Esophagus muscularis mucosa (tissue), 4 donors: Measurements from ENCODE around the gene EPAS1. TPM values are rescaled to one million over a fixed set of nuclear protein-coding genes. Genes with fewer than 3 reads are reported as not detected.

Experiments
- DNase-seq: peaks from one replicate; pipeline ENCODE4 v3.0.0-alpha.2; 2017; ENCODE audit errors: extremely low spot score
- H3K27ac ChIP-seq, 4 donors: fragments of 200-600 bp; sonication (generic); replicated peaks in 1 of 4; 1 replicate in 3 of 4; 2 replicates in 1 of 4; pipeline ENCODE4 v1.5.1; 2016 to 2019; ENCODE audit warnings: mild to moderate bottlenecking in 1 of 4
- H3K27me3 ChIP-seq, 4 donors: fragments of 200-600 bp; sonication (generic); one replicate each; pipeline versions ENCODE4 v1.5.1 to v1.6.0; 2016 to 2019
- H3K36me3 ChIP-seq, 4 donors: fragments of 200-600 bp; sonication (generic); one replicate each; pipeline ENCODE4 v1.5.1; 2016 to 2019
- H3K4me1 ChIP-seq, 4 donors: fragments of 200-600 bp; sonication (generic); one replicate each; pipeline ENCODE4 v1.5.1; 2016 to 2019
- H3K4me3 ChIP-seq, 4 donors: fragments of 200-600 bp; sonication (generic); 1 replicate in 2 of 4; 2 replicates in 2 of 4; pipeline ENCODE4 v1.5.1; 2016 to 2019; ENCODE audit warnings: mild to moderate bottlenecking in 4 of 4, moderate library complexity in 1 of 4
- H3K9me3 ChIP-seq, 4 donors: fragments of 200-600 bp; sonication (generic); 1 replicate in 3 of 4; 2 replicates in 1 of 4; pipeline ENCODE4 v1.5.1; 2016 to 2019
- CTCF ChIP-seq, 3 experiments: fragments of 200-600 bp in 2 of 3; fragments of 450-650 bp in 1 of 3; sonication (generic) in 2 of 3; IDR thresholded peaks; one replicate each; pipeline ENCODE4 v1.5.1; 2017 to 2019; ENCODE audit warnings: antibody characterized with exemption in 3 of 3, mild to moderate bottlenecking in 2 of 3, moderate library complexity in 1 of 3
- EP300 ChIP-seq: sonication (generic); formaldehyde crosslinking; IDR thresholded peaks from one replicate; pipeline ENCODE4 v1.6.1; 2017; ENCODE audit warnings: antibody characterized with exemption
- POLR2A ChIP-seq: fragments of 450-650 bp; IDR thresholded peaks from one replicate; pipeline ENCODE4 v1.6.1; 2017; ENCODE audit warnings: antibody characterized with exemption, moderate library complexity, mild to moderate bottlenecking, low read depth
- POLR2AphosphoS5 ChIP-seq, 2 donors: sonication (generic); formaldehyde crosslinking; IDR thresholded peaks; one replicate each; pipeline ENCODE4 v1.6.1; 2017; ENCODE audit warnings: antibody characterized with exemption in 2 of 2
- WGBS: methylation state at CpG from one replicate; pipeline ENCODE4 v1.1.5; 2018; 5-methylcytosine and 5-hydroxymethylcytosine counted together
- intact Hi-C: fragments of 100-400 bp; cut with DNase I; formaldehyde crosslinking; loops from one replicate; pipeline ENCODE4 v1.15.1; 2023
- total RNA-seq, 4 donors: library from RNA; depleted of rRNA; stranded (reverse); fragments of >200 nt; gene quantifications; one replicate each; pipeline versions ENCODE4 v1.1.0 to v1.2.1, GENCODE V29; 2016

Gene EPAS1
- total RNA-seq, 4 donors from 2014 or later: 113 to 225 (median 183) TPM

DNA sequence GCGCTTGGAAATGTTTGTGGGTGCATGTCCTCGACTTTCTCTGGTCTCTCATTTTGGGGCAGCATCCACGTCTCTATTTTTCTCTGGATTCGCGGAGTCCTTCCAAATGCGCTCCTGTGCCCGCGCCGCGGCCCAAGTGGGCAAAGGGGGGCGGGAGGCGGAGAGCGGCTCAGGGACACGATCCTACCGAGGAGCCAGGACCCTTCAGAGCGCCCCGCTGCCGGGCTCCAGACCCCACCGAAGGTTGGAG, 990 bp downstream of the EPAS1 start:
- TF ChIP-seq CTCF (IDR thresholded peaks at IDR 0.05): no peak
- no peak for TF ChIP-seq EP300
- no peak for TF ChIP-seq POLR2A
- no peak for TF ChIP-seq POLR2AphosphoS5 (IDR thresholded peaks at IDR 0.05)
- no peaks in the 10 kb centered on the region for H3K9me3 ChIP-seq
- no peak for DNase-seq
- H3K36me3 ChIP-seq: peaks cover 0 to 12% (median 0%) of the 10 kb centered on the region in 4 donors
- H3K27ac ChIP-seq: peak overlapping the region; percentile 90 to 94 (median 92)
- peak overlapping the region; percentile 66 to 88 (median 80) for H3K4me3 ChIP-seq
- no peaks in the 10 kb centered on the region for H3K27me3 ChIP-seq
- WGBS: no CpG with 5 or more reads among the region's 19 CpGs
- intact Hi-C loops: loop anchor here (10.0 kb wide), 1 partner anchor 303 kb away; no protein-coding TSS in a partner anchor
- peaks cover 9 to 42% (median 36%) of the 10 kb centered on the region in 4 donors for H3K4me1 ChIP-seq

- intact Hi-C loops: loop anchor here (10.0 kb wide), 1 partner anchor 304 kb away; no protein-coding TSS in a partner anchor
- Histone ChIP-seq H3K4me1 (peaks cover 14 to 46% (median 38%) of the 10 kb centered on the region in 4 donors), H3K27me3 (no peaks in the 10 kb centered on the region), H3K36me3 (peaks cover 0 to 12% (median 0%) of the 10 kb centered on the region in 4 donors), H3K9me3 (no peaks in the 10 kb centered on the region), H3K4me3 (peak overlapping the region; percentile 66 to 88 (median 80)), H3K27ac (peak overlapping the region; percentile 90 to 94 (median 92))
- TF ChIP-seq POLR2AphosphoS5 (IDR thresholded peaks at IDR 0.05) (peak in 1 of 2 donors; percentile 4), CTCF (IDR thresholded peaks at IDR 0.05) (peak in 2 of 3 experiments; percentile 9 to 34), EP300 (no peak), POLR2A (no peak)
- no peak for DNase-seq
- WGBS: 0% methylated on average over 14 of the region's 71 CpGs
These were observed 1.5 kb downstream of the EPAS1 start for GRCh38 chr2:46298522-46299353.

- Histone ChIP-seq H3K27me3 (no peaks in the 10 kb centered on the region), H3K4me1 (peaks cover 19 to 47% (median 39%) of the 10 kb centered on the region in 4 donors), H3K9me3 (no peaks in the 10 kb centered on the region), H3K36me3 (peaks cover 0 to 14% (median 0%) of the 10 kb centered on the region in 4 donors), H3K4me3 (peak overlapping the region; percentile 66 to 88 (median 80)), H3K27ac (peak overlapping the region; percentile 90 to 94 (median 92))
- intact Hi-C loops: loop anchor here (10.0 kb wide), 1 partner anchor 305 kb away; no protein-coding TSS in a partner anchor
- TF ChIP-seq EP300 (no peak), POLR2AphosphoS5 (IDR thresholded peaks at IDR 0.05) (peak; percentile 53 to 59), POLR2A (no peak), CTCF (IDR thresholded peaks at IDR 0.05) (no peak)
- WGBS: 28% methylated on average over 35 of the region's 40 CpGs
- DNase-seq: no peak
These were observed 2.4 kb downstream of the EPAS1 start for GRCh38 chr2:46299365-46300263.

DNA sequence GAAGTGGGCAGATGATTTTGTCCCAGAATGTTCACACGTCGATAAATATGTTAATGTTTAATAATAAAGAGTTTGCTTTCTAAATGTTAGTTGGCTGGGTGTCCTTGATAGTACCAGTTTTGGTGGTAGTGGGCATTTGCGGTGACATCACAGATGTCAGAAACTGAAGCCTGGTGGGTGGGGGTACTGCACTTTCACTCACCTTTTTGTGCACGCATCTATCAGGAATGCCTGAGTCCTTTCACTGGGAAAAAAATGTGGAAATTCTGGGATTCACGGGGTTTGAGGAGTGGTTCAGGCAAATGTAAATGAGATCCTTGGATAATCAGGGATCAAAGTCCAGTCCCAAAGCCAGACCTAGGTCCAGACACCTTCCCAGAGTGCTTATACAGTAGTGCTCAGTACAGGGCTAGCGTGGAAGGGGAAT, 3.2 kb downstream of the EPAS1 start:
- no peak for TF ChIP-seq POLR2AphosphoS5 (IDR thresholded peaks at IDR 0.05)
- no peak for TF ChIP-seq POLR2A
- no peak for TF ChIP-seq CTCF (IDR thresholded peaks at IDR 0.05)
- TF ChIP-seq EP300: no peak
- no peak for DNase-seq
- WGBS: 76% methylated on average over 6 of the region's 6 CpGs
- Histone ChIP-seq H3K27ac (peak overlapping the region; percentile 90 to 94 (median 92)), H3K4me3 (peak overlapping the region; percentile 66 to 88 (median 80)), H3K9me3 (no peaks in the 10 kb centered on the region), H3K27me3 (no peaks in the 10 kb centered on the region), H3K4me1 (peaks cover 27 to 48% (median 44%) of the 10 kb centered on the region in 4 donors), H3K36me3 (peaks cover 0 to 21% (median 0%) of the 10 kb centered on the region in 4 donors)
- intact Hi-C loops: no loop called here
